Hippocampal formation (tissue), 2 donors: ENCODE results near the gene ZDHHC23.

Source experiments
- DNase-seq, 2 donors: peaks; one replicate each; lab custom pipeline; 2025; lab: John Stamatoyannopoulos, UW

ZDHHC23 gene

GRCh38 chr3:114005481-114005880, 57.7 kb downstream of the ZDHHC23 start:
- DNase-seq, result no peak

DNA sequence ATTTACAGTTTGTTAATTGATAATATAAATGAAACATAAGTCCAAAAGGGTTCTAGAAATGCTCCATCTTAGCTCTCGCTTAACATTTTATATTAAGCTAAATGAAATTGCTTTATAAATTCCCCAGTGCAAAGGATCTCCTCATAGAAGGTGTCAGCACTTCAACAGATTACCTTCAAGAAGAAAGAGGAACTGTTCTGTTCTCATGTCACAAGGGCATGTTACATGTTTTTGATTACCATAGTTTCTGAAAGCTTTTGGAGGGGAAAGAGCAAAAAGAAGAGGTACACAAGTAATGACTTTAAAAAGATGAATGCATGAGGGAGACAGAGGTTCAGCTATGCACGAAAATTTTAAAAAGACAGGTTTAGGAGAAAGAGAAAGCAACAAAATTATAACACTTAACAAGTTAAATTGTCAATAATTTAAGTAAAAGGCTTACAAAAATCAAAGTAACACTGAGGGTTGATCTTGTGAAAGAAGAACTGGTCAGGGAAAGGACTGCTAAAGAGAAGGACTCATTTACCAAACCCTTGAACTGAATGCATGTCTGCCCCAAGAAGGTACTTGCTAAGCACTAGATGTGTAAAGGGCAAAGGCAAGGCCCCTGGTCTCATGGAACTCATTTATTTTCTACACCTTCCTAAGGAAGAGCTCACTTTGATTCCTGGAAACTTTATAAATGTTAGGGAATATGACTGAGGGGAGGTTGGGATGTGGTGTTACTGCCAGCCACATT, 63.4 kb downstream of the ZDHHC23 start:
- no peak for DNase-seq
